ENCODE data around the gene ESM1.

GRCh38 chr5:54990841-54991258 lies 5.5 kb upstream of the ESM1 start:
- TF ChIP-seq CTCF (IDR thresholded peaks at IDR 0.05) (no peak), EZH2 (IDR thresholded peaks at IDR 0.05) (no peak), EZH2phosphoT487 (IDR thresholded peaks at IDR 0.05) (no peak)

Measured in neural progenitor cell (in vitro differentiated cells).